Loucy (cell line): ENCODE results near the gene XRCC4.

Experiments
- CTCF ChIP-seq: fragments of 200-600 bp; sonication (generic); conservative IDR thresholded peaks from 2 replicates; pipeline ENCODE4 v1.5.1; 2014; ENCODE audit warnings: mild to moderate bottlenecking, antibody characterized with exemption, low read length
- EZH2phosphoT487 ChIP-seq: fragments of 200-600 bp; IDR thresholded peaks from 2 replicates; pipeline ENCODE4 v1.6.1; 2018; ENCODE audit warnings: antibody characterized with exemption, mild to moderate bottlenecking, moderate library complexity, borderline replicate concordance

DNA sequence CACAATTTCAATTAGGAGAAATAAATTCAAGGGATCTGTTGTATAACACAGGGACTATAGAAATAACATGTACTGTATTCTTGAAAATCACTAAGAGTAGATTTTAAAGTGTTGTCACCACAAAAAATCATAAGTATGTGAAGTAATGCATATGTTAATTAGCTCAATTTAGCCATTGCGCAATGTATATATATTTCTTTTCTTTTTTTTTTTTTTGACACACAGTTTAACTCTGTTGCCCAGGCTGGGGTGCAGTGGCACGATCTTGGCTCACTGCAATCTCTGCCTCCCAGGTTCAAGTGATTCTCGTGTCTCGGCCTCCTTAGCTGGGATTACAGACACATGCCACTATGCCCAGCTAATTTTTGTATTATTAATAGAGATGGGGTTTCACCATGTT, 70.2 kb downstream of the XRCC4 start:
- TF ChIP-seq CTCF = no peak
- no peak for TF ChIP-seq EZH2phosphoT487
